ENCODE measurements around the gene TMEM132C. TPM values are rescaled to one million over a fixed set of nuclear protein-coding genes. Genes with fewer than 3 reads are reported as not detected.

Gene TMEM132C
- total RNA-seq, 2 donors from 2014 or later = 0.56 TPM; not detected in 1

GRCh38 chr12:128399253-128399652 lies 132.3 kb downstream of the TMEM132C start:
- Histone ChIP-seq H3K4me1 (ENCODE audit: control insufficient read depth in 1 of 2, low read depth in 2 of 2) (no peaks in the 10 kb centered on the region), H3K27ac (no peak overlapping the region), H3K4me3 (no peak overlapping the region), H3K36me3 (no peaks in the 10 kb centered on the region), H3K9me3 (no peaks in the 10 kb centered on the region), H3K27me3 (replicated peaks; ENCODE audit: insufficient read depth) (no peaks in the 10 kb centered on the region)
- DNase-seq (ENCODE audit: low spot score) (no peak), ATAC-seq (ENCODE audit: insufficient number of reproducible peaks, low FRiP score, low read depth) (no peak)
- TF ChIP-seq CTCF (IDR thresholded peaks at IDR 0.05) = no peak

GRCh38 chr12:128402486-128403243 lies 135.7 kb downstream of the TMEM132C start:
- Histone ChIP-seq H3K27me3 (replicated peaks; ENCODE audit: insufficient read depth) (no peaks in the 10 kb centered on the region), H3K27ac (no peak overlapping the region), H3K4me1 (ENCODE audit: control insufficient read depth in 1 of 2, low read depth in 2 of 2) (no peaks in the 10 kb centered on the region), H3K4me3 (no peak overlapping the region), H3K9me3 (no peaks in the 10 kb centered on the region), H3K36me3 (no peaks in the 10 kb centered on the region)
- DNase-seq (ENCODE audit: low spot score) (no peak), ATAC-seq (ENCODE audit: insufficient number of reproducible peaks, low FRiP score, low read depth) (no peak)
- no peak for TF ChIP-seq CTCF (IDR thresholded peaks at IDR 0.05)

GRCh38 chr12:128408669-128409068 lies 141.7 kb downstream of the TMEM132C start:
- DNase-seq (ENCODE audit: low spot score) = no peak
- ATAC-seq (ENCODE audit: insufficient number of reproducible peaks, low FRiP score, low read depth) = no peak
- no peaks in the 10 kb centered on the region for H3K36me3 ChIP-seq
- H3K27ac ChIP-seq = no peak overlapping the region
- H3K4me1 ChIP-seq (ENCODE audit: control insufficient read depth in 1 of 2, low read depth in 2 of 2) = no peaks in the 10 kb centered on the region
- no peak for TF ChIP-seq CTCF (IDR thresholded peaks at IDR 0.05)
- no peaks in the 10 kb centered on the region for H3K9me3 ChIP-seq
- H3K27me3 ChIP-seq (replicated peaks; ENCODE audit: insufficient read depth) = no peaks in the 10 kb centered on the region
- H3K4me3 ChIP-seq = no peak overlapping the region

- Histone ChIP-seq H3K4me1 (ENCODE audit: control insufficient read depth in 1 of 2, low read depth in 2 of 2) (no peaks in the 10 kb centered on the region), H3K27ac (no peak overlapping the region), H3K27me3 (replicated peaks; ENCODE audit: insufficient read depth) (no peaks in the 10 kb centered on the region), H3K36me3 (no peaks in the 10 kb centered on the region), H3K4me3 (no peak overlapping the region), H3K9me3 (no peaks in the 10 kb centered on the region)
- DNase-seq (ENCODE audit: low spot score) = no peak
- TF ChIP-seq CTCF (IDR thresholded peaks at IDR 0.05) = no peak
- no peak for ATAC-seq (ENCODE audit: insufficient number of reproducible peaks, low FRiP score, low read depth)
Measured at GRCh38 chr12:128415036-128415560, 148.1 kb downstream of the TMEM132C start.

- H3K27ac ChIP-seq = no peak overlapping the region
- no peaks in the 10 kb centered on the region for H3K27me3 ChIP-seq (replicated peaks; ENCODE audit: insufficient read depth)
- H3K36me3 ChIP-seq = no peaks in the 10 kb centered on the region
- no peak overlapping the region for H3K4me3 ChIP-seq
- no peak for TF ChIP-seq CTCF (IDR thresholded peaks at IDR 0.05)
- DNase-seq (ENCODE audit: low spot score) = no peak
- no peaks in the 10 kb centered on the region for H3K4me1 ChIP-seq (ENCODE audit: control insufficient read depth in 1 of 2, low read depth in 2 of 2)
- no peaks in the 10 kb centered on the region for H3K9me3 ChIP-seq
- no peak for ATAC-seq (ENCODE audit: insufficient number of reproducible peaks, low FRiP score, low read depth)
Measured at GRCh38 chr12:128418944-128419343, 152.0 kb downstream of the TMEM132C start.
